Measurements from ENCODE around the gene SLC26A8. TPM values are rescaled to one million over a fixed set of nuclear protein-coding genes. Genes with fewer than 3 reads are reported as not detected.
A peak's percentile ranks its signal among the peaks of the same experiment; 100 is the strongest.
"Not testable (repeated sequence)": the region's sequence is repeated elsewhere in the genome, so short reads cannot be mapped to it uniquely, and the experiment has no call there.

SLC26A8 gene
- total RNA-seq, 4 donors from 2014 or later = under 0.01 to 0.17 TPM; not detected in 2

- 1% methylated on average over 31 of the region's 69 CpGs for WGBS
- Histone ChIP-seq H3K9me3 (no peaks in the 10 kb centered on the region), H3K36me3 (peaks cover 0 to 5% (median 0%) of the 10 kb centered on the region in 4 donors), H3K27me3 (no peaks in the 10 kb centered on the region), H3K4me1 (peaks cover 10 to 43% (median 34%) of the 10 kb centered on the region in 4 donors), H3K4me3 (peak within 1 kb of the TSS; percentile 83 to 99 (median 96)), H3K27ac (replicated peaks in 1 of 4) (peak within 1 kb of the TSS; percentile 80 to 85 (median 82))
- intact Hi-C loops (cut with DNase I) = no loop called here
- TF ChIP-seq POLR2AphosphoS5 (IDR thresholded peaks at IDR 0.05) (peak; percentile 80 to 84), CTCF (IDR thresholded peaks at IDR 0.05) (peak in 1 of 3 experiments; percentile 8), POLR2A (IDR thresholded peaks at IDR 0.05; ENCODE audit: low read depth) (no peak), EP300 (IDR thresholded peaks at IDR 0.05) (no peak)
- peak; percentile 93 for DNase-seq (ENCODE audit: extremely low spot score)
Observed at GRCh38 chr6:35920793-35921732, 103.4 kb downstream of the SLC26A8 start, which contains the start of gene SRPK1. Gene SRPK1 (minus strand): TSS chr6:35921098. CDS start chr6:35921056, 42 bp downstream.

GRCh38 chr6:35919827-35920751 is 104.4 kb downstream of the SLC26A8 start:
- TF ChIP-seq CTCF (IDR thresholded peaks at IDR 0.05) (no peak), EP300 (IDR thresholded peaks at IDR 0.05) (no peak), POLR2A (IDR thresholded peaks at IDR 0.05; ENCODE audit: low read depth) (no peak)
- DNase-seq (ENCODE audit: extremely low spot score) = peak; percentile 89
- intact Hi-C loops (cut with DNase I) = no loop called here
- Histone ChIP-seq H3K4me3 (peak overlapping the region; percentile 83 to 99 (median 96)), H3K36me3 (peaks cover 0 to 11% (median 0%) of the 10 kb centered on the region in 4 donors), H3K27ac (replicated peaks in 1 of 4) (peak overlapping the region; percentile 80 to 85 (median 82)), H3K9me3 (no peaks in the 10 kb centered on the region), H3K27me3 (no peaks in the 10 kb centered on the region), H3K4me1 (peaks cover 10 to 43% (median 34%) of the 10 kb centered on the region in 4 donors)
- WGBS = 3% methylated on average over 24 of the region's 50 CpGs

GRCh38 chr6:35919085-35919826 is 105.2 kb downstream of the SLC26A8 start:
- 32% methylated on average over 9 of the region's 9 CpGs for WGBS
- Histone ChIP-seq H3K36me3 (peaks cover 0 to 11% (median 2%) of the 10 kb centered on the region in 4 donors), H3K27me3 (no peaks in the 10 kb centered on the region), H3K4me1 (peaks cover 10 to 43% (median 34%) of the 10 kb centered on the region in 4 donors), H3K9me3 (no peaks in the 10 kb centered on the region), H3K4me3 (peak overlapping the region; percentile 83 to 99 (median 96)), H3K27ac (replicated peaks in 1 of 4) (peak overlapping the region; percentile 80 to 85 (median 82))
- TF ChIP-seq POLR2A (IDR thresholded peaks at IDR 0.05; ENCODE audit: low read depth) (no peak), CTCF (IDR thresholded peaks at IDR 0.05) (no peak), POLR2AphosphoS5 (IDR thresholded peaks at IDR 0.05) (no peak), EP300 (IDR thresholded peaks at IDR 0.05) (no peak)
- DNase-seq (ENCODE audit: extremely low spot score) = peak; percentile 14
- intact Hi-C loops (cut with DNase I) = no loop called here

GRCh38 chr6:35916893-35917292 is 107.5 kb downstream of the SLC26A8 start:
- H3K27ac ChIP-seq (replicated peaks in 1 of 4); H3K27me3 ChIP-seq; H3K9me3 ChIP-seq; intact Hi-C loops (cut with DNase I); H3K4me3 ChIP-seq: not testable (repeated sequence)
- DNase-seq (ENCODE audit: extremely low spot score) = peak; percentile 75
- WGBS = 94% methylated on average over 6 of the region's 6 CpGs
- peaks cover 0 to 26% (median 2%) of the 10 kb centered on the region in 4 donors for H3K36me3 ChIP-seq
- H3K4me1 ChIP-seq = peaks cover 9 to 38% (median 32%) of the 10 kb centered on the region in 4 donors

Data from esophagus muscularis mucosa (tissue), 4 donors.